Duodenal mucosa (tissue), 2 donors: ENCODE results near the gene TDRD3.

Source experiments
- H3K27ac ChIP-seq: one replicate; pipeline ENCODE4 v1.7.0; 2013; ENCODE audit warnings: low read depth, low read length
- H3K27me3 ChIP-seq, 2 donors: one replicate each; pipeline ENCODE4 v1.7.0; 2013; ENCODE audit warnings: low read length in 2 of 2, control low read depth in 1 of 2; ENCODE audit not compliant: insufficient read depth in 2 of 2, control insufficient read depth in 1 of 2
- H3K36me3 ChIP-seq, 2 donors: one replicate each; pipeline ENCODE4 v1.7.0; 2013; ENCODE audit warnings: low read length in 2 of 2, control low read depth in 1 of 2; ENCODE audit not compliant: insufficient read depth in 2 of 2, control insufficient read depth in 1 of 2
- H3K4me1 ChIP-seq, 2 donors: one replicate each; pipeline ENCODE4 v1.7.0; 2013; ENCODE audit warnings: low read length in 2 of 2, control low read depth in 1 of 2; ENCODE audit not compliant: insufficient read depth in 2 of 2, control insufficient read depth in 1 of 2
- H3K4me3 ChIP-seq, 2 donors: one replicate each; pipeline ENCODE4 v1.7.0; 2013; ENCODE audit warnings: low read length in 2 of 2, low read depth in 1 of 2
- H3K9ac ChIP-seq, 2 donors: one replicate each; pipeline ENCODE4 v1.7.0; 2013; ENCODE audit warnings: low read length in 2 of 2, low read depth in 1 of 2
- H3K9me3 ChIP-seq, 2 donors: one replicate each; pipeline ENCODE4 v1.7.0; 2013; ENCODE audit warnings: low read length in 2 of 2, control low read depth in 1 of 2; ENCODE audit not compliant: control insufficient read depth in 1 of 2

Gene TDRD3

GRCh38 chr13:60623151-60623550 lies 226.1 kb downstream of the TDRD3 start:
- Histone ChIP-seq H3K36me3 (no peaks in the 10 kb centered on the region), H3K27ac (no peak overlapping the region), H3K4me1 (no peaks in the 10 kb centered on the region), H3K9me3 (no peaks in the 10 kb centered on the region), H3K9ac (no peak overlapping the region), H3K27me3 (no peaks in the 10 kb centered on the region), H3K4me3 (no peak overlapping the region)
